HL-60 (cell line): Measurements from ENCODE around the gene PIK3CA.

Source experiments
- GABPA ChIP-seq: IDR thresholded peaks from 2 replicates; pipeline ENCODE4 v1.6.1; 2012; ENCODE audit warnings: low read depth
- SPI1 ChIP-seq: IDR thresholded peaks from 2 replicates; pipeline ENCODE4 v1.6.1; 2012; ENCODE audit warnings: low read depth, mild to moderate bottlenecking, borderline replicate concordance
- TF ChIP-seq, protein P1 (sequence below): IDR thresholded peaks from one replicate; pipeline ENCODE4 v1.5.1; 2011; ENCODE audit warnings: low read length, control low read depth, inconsistent platforms; ENCODE audit not compliant: insufficient read depth

DNA sequence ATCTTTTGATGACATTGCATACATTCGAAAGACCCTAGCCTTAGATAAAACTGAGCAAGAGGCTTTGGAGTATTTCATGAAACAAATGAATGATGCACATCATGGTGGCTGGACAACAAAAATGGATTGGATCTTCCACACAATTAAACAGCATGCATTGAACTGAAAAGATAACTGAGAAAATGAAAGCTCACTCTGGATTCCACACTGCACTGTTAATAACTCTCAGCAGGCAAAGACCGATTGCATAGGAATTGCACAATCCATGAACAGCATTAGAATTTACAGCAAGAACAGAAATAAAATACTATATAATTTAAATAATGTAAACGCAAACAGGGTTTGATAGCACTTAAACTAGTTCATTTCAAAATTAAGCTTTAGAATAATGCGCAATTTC is 86.0 kb downstream of the PIK3CA start:
- TF ChIP-seq, protein P1, sequence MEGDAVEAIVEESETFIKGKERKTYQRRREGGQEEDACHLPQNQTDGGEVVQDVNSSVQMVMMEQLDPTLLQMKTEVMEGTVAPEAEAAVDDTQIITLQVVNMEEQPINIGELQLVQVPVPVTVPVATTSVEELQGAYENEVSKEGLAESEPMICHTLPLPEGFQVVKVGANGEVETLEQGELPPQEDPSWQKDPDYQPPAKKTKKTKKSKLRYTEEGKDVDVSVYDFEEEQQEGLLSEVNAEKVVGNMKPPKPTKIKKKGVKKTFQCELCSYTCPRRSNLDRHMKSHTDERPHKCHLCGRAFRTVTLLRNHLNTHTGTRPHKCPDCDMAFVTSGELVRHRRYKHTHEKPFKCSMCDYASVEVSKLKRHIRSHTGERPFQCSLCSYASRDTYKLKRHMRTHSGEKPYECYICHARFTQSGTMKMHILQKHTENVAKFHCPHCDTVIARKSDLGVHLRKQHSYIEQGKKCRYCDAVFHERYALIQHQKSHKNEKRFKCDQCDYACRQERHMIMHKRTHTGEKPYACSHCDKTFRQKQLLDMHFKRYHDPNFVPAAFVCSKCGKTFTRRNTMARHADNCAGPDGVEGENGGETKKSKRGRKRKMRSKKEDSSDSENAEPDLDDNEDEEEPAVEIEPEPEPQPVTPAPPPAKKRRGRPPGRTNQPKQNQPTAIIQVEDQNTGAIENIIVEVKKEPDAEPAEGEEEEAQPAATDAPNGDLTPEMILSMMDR: no peak
- TF ChIP-seq SPI1: no peak
- no peak for TF ChIP-seq GABPA
